Measurements from ENCODE around the gene EXOC3L2.

Gene EXOC3L2

GRCh38 chr19:45162608-45163143 is 82.5 kb downstream of the EXOC3L2 start:
- DNase-seq (ENCODE audit: low read depth in 3 of 3): no peak
